Mucosa of stomach (tissue), 1 donor: ENCODE measurements around the gene GPHB5.

Experiments used
- H3K27me3 ChIP-seq: one replicate; pipeline ENCODE4 v1.7.0; 2013; ENCODE audit warnings: mild to moderate bottlenecking, low read length; ENCODE audit not compliant: control insufficient read depth, insufficient read depth
- H3K36me3 ChIP-seq: one replicate; pipeline ENCODE4 v1.7.0; 2013; ENCODE audit warnings: low read length; ENCODE audit not compliant: control insufficient read depth, insufficient read depth
- H3K4me1 ChIP-seq: one replicate; pipeline ENCODE4 v1.7.0; 2013; ENCODE audit warnings: mild to moderate bottlenecking, low read length; ENCODE audit not compliant: control insufficient read depth, insufficient read depth
- H3K4me3 ChIP-seq: one replicate; pipeline ENCODE4 v1.7.0; 2013; ENCODE audit warnings: low read length
- H3K9ac ChIP-seq: one replicate; pipeline ENCODE4 v1.7.0; 2013; ENCODE audit warnings: mild to moderate bottlenecking, low read length, moderate library complexity
- H3K9me3 ChIP-seq: one replicate; pipeline ENCODE4 v1.7.0; 2013; ENCODE audit warnings: mild to moderate bottlenecking, low read length, moderate library complexity; ENCODE audit not compliant: control insufficient read depth
- donor health status: Pancreatic carcinoma.

Gene GPHB5

GRCh38 chr14:63273129-63273528, 45.6 kb downstream of the GPHB5 start:
- Histone ChIP-seq H3K4me1 (no peaks in the 10 kb centered on the region), H3K36me3 (no peaks in the 10 kb centered on the region), H3K9ac (no peak overlapping the region), H3K4me3 (no peak overlapping the region), H3K27me3 (no peaks in the 10 kb centered on the region), H3K9me3 (no peaks in the 10 kb centered on the region)

GRCh38 chr14:63269561-63270225, 49.0 kb downstream of the GPHB5 start:
- Histone ChIP-seq H3K4me1 (no peaks in the 10 kb centered on the region), H3K36me3 (no peaks in the 10 kb centered on the region), H3K27me3 (no peaks in the 10 kb centered on the region), H3K9me3 (no peaks in the 10 kb centered on the region), H3K4me3 (no peak overlapping the region), H3K9ac (no peak overlapping the region)

- Histone ChIP-seq H3K4me1 (no peaks in the 10 kb centered on the region), H3K4me3 (no peak overlapping the region), H3K36me3 (no peaks in the 10 kb centered on the region), H3K9ac (no peak overlapping the region), H3K27me3 (no peaks in the 10 kb centered on the region), H3K9me3 (no peaks in the 10 kb centered on the region)
Observed at GRCh38 chr14:63268771-63269170, 50.0 kb downstream of the GPHB5 start.

- H3K9ac ChIP-seq: no peak overlapping the region
- no peak overlapping the region for H3K4me3 ChIP-seq
- no peaks in the 10 kb centered on the region for H3K4me1 ChIP-seq
- H3K27me3 ChIP-seq: no peaks in the 10 kb centered on the region
- no peaks in the 10 kb centered on the region for H3K9me3 ChIP-seq
- no peaks in the 10 kb centered on the region for H3K36me3 ChIP-seq
Observed at GRCh38 chr14:63267171-63267570, 51.6 kb downstream of the GPHB5 start.

- H3K4me3 ChIP-seq: no peak overlapping the region
- H3K9ac ChIP-seq: no peak overlapping the region
- no peaks in the 10 kb centered on the region for H3K9me3 ChIP-seq
- no peaks in the 10 kb centered on the region for H3K27me3 ChIP-seq
- H3K4me1 ChIP-seq: no peaks in the 10 kb centered on the region
- no peaks in the 10 kb centered on the region for H3K36me3 ChIP-seq
Observed at GRCh38 chr14:63266106-63266505, 52.6 kb downstream of the GPHB5 start.
